ENCODE results near the gene CRTC3.
"Not testable (repeated sequence)": the region's sequence is repeated elsewhere in the genome, so short reads cannot be mapped to it uniquely, and the experiment has no call there.

CRTC3 gene

DNA sequence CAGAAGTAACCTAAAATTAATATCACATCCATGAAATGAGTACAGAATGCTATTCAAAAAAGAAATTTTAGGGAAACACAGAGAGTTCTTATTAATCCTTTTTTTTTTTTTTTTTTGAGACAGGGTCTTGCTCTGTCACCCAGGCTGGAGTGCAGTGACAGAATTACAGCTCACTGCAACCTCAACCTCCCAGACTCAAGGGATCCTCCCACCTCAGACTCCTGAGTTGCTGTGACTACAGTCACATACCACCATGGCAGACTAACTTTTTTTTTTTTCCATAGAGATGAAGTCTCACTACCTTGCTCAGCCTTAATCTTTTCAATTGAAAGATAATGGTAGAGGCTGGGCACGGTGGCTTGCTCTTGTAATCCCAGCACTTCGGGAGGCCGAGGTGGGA is 6.3 kb upstream of the CRTC3 start:
- DNase-seq: no peak

DNA sequence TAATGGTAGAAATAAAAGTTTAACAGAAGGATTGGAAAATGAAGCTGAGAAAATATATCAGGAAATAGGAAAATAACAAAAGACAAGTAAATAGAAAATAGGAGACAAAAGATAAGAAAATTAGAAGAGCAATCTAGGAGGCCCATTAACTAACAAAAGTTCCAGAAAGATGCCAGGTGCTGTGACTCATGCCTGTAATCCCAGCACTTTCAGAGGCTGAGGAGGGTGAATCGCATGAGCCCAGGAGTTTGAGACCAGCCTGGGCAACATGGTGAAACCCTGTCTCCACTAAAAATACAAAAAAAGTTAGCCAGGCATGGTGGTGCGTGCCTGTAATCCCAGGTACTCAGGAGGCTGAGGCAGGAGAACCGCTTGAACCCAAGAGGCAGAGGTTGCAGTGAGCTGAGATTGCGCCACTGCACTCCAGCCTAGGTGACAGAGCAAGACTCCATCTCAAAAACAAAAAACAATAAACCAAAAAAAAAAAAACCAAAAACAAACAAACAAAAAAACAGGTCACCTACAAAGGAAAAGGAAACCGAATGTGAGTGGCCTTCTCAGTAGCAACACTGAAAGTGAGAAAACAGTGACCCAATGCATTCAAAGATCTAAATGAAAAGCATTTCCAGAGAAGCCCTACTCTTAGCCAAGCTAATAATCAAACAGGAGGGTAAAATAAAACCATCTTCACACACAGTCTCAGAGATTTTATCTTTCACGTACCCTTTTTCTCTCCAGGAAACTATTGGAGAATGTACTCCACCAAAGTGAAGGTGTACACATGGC is 5.5 kb upstream of the CRTC3 start:
- DNase-seq: not testable (repeated sequence)

DNA sequence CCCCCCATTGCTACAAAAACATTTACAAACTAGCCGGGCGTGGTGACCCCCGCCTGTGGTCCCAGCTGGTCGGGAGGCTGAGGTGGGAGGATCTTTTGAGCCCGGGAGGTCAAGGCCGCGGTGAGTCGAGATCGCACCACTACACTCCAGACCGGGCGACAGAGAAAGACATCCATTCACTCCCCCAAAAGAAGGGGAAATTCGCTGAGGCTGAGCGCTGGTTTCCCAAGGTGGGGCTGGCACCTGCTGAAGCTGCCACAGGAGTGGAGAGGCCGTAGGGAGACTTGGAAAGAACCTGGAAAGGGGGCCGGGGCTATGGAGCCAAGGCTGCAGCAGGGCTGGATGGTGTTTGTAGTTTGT is 732 bp upstream of the CRTC3 start:
- no peak for DNase-seq

DNA sequence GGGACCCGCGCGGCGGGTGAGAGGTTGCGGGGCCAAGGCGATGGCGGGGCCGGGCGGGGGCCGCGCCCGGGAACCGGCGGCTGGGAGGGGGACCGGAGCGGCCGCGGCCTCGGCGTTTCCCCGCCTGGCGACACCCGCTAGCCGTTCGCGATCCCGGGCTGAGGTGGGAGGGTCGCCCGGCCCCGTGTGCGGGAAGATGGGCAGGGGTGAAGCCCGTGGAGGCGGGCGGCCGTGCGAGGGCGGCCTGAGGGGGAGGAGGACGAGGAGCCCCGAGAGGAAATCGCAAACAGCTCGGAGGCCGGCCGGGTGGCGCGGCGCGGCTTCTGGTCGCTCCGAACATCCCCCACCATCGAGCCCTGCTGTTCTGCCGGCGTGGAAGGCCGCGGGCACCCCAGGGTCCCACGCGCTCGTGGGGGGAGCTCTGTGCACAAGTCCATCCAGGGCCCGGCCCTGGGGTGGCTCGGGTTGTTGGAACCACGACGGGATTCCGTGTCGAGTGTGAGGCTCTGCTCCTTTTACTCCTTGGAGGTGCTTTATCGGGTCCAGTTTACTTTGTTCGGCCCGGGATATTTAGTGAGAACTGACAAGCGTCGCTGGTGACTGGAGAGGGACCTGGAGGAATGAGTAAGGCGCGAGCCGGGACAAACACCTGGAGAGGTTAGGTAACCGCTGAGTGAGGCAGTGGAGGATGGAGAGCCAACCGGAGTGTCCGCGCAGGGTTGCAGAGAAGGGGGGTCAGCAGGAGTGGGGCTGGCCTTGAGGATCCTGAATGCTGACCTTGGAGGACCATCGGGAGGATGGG is 728 bp downstream of the CRTC3 start:
- peak; percentile 45 for DNase-seq

DNA sequence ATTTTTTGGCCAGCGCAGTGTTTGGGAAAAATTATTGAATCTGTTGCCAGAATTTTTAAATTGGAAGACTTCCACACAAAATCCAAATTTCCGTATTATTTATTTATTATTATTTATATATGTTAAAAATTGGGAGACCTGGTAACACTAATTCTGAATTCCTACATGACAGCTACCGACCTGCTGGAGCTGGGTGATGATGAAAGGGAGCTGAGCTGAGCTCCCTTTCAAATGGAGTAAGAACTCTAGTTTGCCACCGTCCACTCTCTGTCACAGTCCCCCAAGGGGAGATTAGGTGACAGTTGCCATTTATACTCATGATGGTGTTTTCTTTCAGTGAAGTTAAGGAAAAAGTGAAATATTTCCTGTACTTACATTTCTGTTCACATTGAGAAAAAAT is 1.4 kb downstream of the CRTC3 start:
- DNase-seq: no peak

DNA sequence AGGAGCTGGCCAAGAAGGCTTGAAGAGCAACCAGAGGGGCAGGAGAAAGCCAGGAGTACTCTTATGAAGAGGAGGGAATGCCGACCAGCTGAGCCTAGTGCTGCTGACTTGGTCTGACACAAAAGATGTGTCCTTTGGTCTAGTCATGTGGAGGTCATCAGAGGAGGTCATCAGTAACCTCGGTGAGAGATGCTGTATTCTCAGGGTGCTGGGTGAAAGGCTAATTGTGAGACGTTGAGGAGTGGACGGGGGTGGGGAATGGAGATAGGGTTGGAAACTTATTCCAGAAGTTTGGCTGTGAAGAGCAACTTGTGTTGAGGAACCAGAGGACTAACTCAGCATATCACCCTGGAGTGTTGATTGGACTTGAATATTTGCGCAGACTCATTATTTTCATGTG is 5.5 kb downstream of the CRTC3 start:
- DNase-seq: no peak

DNA sequence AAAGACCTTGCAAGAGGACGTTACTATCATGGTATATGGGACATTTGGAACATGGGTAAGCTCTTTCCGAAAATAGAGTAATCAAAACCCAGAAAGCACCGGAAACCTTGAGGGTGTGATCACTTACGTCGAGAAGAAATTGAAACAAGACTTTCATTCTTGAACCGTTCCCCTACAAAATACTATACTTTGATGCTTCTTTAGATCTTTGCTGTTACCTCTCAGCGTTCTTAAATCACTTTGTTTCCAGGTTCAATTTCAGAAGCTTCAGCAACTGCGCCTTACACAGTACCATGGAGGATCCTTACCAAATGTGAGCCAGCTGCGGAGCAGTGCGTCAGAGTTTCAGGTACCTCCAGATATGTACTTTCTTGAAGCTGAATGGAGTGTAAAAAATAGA is 10.1 kb downstream of the CRTC3 start:
- peak; percentile 45 for DNase-seq

DNA sequence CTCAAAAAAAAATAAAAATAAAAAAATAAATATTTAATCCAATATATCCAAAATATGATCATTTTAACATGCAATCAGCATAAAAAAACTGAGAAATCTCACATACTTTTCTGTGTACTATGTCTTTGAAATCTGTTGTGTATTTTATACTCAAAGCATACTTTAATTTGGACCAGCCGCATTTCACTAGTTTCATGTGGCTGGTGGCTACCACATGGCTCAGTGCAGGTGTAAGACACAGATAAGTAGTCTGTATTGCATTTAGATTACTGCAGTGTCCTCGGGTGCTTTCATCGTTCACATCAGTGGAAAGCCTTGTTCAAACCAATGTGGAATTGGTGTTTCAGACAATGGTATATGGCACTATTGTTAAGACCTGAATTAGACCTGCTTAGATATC is 11.0 kb downstream of the CRTC3 start:
- no peak for DNase-seq

DNA sequence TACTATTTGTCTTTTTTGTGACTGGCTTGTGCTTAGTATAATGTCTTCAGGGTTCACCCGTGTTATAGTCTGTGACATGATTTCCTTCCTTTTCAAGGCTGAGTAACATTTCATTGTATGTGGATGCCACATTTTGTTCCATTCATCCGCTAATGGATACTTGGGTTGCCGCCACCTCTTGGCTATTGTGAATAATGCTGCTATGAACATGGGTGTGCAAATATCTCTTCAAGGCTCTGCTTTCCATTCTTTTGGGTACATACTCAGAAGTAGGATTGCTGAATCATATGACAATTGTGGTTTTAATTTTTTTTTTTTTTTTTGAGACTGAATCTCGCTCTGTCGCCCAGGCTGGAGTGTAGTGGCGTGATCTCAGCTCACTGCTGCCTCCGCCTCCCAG is 15.4 kb downstream of the CRTC3 start:
- no peak for DNase-seq

DNA sequence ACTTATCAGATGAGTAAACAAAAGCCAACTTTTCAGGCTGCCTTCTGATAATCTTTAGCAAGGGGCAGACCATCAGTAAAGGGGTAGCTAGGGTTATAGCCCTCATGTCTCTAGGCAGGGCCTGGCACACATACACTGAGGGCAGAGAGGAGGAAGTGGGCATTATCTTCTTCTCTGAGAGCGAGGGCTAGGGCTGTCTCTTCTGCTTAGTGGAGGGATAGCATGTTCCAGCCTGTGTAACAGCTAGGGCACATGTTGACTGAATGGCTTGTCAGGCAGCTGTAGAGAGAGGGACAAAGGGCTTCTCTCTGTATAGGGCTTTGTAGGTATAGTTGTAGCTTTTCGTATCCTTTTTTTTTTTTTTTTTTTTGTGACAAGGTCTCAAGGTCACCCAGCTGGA is 17.8 kb downstream of the CRTC3 start:
- DNase-seq: no peak

DNA sequence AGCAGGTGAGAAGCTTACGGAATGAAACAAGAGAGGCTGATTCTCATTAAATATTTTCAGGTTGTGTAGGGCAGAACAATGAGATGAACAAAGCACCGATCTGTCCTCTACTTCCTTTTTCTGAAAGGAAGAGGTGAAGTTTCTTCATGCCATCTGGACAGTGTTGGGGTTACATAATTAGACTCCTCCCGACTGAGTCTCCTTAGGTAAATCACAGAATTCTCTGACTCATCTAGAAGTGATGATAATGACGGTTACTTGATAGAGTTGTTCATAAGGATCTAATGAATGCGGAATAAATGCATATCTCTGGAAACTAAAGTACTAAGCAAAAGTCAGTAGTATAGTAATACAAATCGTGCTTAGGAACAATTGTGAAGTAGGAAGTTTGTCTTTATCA is 21.2 kb downstream of the CRTC3 start:
- no peak for DNase-seq

DNA sequence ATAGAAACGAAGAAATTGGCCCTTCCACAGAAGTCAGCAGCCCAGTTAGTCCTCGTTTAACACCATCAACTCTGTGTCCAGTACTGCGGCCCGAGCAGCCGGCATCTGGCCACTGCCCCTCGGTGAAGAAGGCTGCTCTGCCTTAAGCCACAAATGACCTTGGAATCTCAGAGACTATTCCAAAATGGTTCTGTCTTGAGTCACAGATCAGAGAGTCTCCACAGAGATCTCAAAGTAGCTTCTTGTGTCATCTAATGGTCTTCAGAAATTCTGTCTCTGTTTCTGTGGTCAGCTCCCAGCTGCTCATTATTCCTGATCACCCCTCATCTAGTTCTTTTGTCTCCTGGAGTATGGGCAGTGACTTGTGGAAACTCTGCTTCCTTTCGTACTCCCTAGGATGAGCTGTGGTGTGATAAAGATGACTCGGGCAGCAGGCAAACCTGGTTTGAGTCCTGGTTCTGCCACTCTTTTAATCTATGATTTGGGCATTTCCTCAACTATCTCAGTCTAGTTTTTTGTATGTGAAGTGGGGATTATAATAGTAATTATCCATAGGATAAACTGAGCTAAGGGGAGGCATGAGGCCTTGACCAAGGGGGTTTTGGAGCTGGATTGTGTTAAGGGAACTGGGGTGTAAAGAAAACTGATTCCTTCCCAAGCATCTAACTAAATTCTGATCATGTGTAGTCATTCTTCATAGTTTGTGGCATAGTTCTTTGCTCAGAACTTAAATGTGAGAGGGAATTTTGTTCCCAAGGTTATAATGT is 22.6 kb downstream of the CRTC3 start:
- no peak for DNase-seq

DNA sequence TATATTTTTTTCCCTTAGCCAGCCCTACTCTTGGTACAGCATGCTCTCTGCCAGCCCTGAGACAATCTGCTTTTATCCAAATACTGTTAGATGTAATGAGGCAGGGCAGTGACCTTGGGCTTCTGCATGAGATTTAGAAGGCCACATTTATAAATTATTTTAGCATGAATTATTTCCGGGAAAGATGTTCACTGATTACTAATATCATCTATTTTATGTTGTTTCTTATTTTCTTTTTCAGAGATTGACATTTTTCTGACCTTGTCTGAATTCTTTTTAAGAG is 23.1 kb downstream of the CRTC3 start:
- DNase-seq: no peak

DNA sequence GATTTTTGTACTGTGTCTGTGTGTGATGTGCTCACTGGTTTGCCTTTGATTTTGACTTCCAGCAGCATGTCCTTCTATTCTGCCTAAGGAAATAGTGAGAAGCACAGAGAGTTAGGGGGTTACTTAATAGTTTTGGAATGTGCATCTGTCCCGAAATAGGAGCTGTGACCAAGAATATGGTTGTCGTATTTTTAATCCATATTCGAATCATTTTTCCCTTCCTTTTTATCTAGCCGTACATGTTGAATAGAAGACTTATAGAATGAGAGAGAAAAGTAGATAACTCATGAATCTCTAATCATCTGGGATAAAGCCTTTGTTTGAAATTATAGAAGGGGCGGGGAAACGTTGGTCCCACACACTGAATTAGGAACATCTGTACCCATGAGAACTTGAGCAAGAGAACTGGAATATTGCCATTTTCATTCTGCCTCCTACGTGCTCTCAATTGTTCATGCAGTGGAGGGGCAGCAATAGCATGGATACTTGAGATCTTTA is 23.6 kb downstream of the CRTC3 start:
- DNase-seq: no peak

DNA sequence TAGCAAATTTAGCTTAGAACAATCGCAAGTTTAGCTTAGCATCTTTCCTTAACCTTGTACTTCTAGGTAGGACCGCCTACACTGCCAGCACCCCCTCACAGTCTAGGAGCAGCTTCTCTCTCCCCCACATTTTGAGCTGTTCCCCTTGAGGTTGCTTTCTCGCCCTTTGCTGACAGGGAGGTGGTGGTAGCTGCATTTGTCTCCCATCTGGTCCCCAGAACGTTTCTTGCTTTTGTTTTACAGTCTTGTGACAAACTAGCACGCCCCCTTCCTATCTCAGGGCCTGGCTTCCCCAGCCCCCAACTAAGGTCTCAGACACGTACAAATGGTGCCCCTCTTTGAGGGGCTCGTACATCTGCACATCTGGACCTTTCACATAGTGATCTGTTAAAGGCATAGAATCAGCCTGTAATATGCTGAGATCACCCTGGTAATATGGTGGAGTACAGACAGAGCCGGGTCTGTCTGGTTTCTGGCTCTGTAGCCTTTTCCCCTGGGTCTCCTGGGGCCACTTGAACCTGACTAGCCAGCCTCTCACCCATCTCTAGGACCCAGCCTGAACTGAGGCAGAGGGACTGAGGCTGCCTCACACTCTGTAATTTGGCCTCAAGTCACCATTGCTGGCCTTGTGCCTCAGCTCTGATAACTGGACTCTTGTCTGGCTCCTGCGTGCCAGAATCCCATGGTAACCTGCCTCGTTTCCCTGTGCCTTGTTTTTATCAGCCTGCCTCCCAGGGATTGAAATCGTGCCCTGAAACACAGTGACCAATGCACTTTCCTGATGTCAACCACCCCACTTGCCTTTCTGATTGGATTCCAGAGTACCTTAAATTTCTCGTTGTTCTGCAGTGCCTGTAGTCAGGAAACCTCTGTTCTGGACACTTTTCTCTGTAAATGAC is 27.7 kb downstream of the CRTC3 start:
- DNase-seq: no peak

DNA sequence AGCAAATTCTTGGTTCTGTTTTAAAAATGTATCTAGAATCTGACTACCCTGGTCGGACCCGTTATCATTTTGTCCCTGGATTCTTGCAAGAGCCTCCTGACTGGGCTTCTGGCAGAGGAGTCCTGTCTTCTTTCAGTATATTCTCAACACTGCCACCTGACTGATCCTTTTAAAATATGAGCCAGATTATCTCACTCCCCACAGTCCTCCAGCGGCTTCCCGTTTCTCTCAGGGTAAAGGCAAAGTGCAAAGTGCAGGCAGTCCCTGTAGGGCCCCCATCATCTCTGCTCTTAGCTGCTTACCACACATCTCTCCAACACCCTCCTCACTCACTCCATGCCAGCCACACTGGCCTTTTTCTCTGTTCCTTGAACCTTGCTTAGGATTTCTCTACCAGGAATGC is 28.4 kb downstream of the CRTC3 start:
- no peak for DNase-seq

DNA sequence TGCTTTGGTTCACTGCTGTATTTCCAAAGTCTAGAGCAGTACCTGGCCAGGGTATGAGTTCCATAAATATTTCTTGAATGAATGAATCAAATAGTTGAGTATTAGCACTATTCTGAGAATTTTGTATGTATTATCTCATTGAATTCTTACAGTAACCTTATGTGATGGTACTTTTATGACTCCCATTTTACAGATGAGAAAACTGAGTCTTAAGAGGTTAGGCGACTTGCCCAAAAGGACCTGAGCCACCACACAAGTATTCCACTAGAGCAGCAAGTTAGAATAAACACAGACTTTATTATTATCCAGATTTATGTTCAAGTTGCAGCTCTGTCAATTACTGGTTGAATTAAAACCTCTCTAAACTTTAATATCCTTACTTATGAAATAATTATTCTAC is 29.4 kb downstream of the CRTC3 start:
- DNase-seq: no peak

DNA sequence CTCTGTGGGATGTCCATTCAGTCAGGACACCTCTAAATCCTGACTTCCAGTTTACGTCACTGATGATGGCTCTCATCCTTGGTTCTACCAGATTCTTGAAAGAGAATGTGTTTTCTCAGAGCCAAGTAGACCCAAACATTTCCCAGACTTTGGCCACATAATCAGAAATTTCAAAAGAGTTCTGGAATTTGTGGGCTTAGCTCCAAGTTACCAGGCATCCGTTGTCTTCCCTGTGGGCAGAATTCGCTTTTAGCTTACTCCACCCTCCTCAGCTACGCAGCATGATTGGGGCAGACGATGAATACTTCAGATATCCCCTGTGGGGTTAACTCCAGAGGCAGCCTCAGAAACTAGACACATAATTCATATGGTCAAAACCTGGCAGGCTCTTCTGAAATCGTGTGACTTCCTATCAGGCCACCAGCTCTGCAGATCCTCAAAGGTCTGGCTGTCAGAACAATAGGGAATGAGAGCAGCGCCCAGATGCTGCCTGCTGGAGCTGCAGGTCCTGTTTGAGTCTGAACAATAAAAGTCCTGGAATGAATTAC is 30.6 kb downstream of the CRTC3 start:
- DNase-seq: no peak

DNA sequence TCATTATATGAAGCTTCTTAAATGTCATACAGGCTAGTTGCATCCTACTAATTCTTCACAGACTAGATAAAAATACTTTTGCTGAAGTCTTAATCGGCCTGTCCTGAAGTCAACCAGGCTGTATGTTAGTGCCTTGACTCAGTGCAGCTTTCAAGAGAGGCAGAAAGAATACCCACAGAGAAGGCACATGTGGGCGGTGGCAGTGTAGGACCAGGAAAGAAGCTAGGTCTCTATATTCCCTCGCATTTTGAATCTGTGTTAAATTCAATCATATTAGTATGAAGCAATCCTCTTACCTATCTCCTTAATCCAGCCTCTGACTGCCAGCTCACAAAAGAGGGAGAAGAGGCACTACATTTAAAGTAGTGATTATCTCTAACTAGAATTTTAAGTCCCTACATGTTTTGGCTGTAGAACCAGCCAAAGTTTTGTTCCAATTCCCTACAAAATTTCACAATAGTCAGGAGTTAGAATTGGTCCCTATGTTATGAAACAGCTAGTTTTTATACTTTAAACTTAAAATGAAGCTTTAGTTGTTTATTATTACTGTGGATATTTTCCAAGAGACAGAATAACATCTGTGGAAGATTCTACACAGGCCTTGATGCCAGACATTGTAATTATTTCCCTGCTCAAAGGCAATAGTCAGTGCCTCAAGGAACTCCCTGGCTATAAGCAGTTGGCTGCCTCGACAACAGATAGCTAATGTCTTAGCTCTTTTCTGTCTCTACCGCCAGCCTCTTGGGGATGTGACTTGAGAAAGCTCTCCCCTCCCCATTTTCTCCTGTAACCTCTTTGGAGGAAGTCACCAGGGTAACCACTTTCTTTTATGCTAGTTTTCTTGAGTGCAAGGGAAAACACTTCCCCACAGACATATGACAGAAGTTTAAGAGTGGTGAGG is 31.9 kb downstream of the CRTC3 start:
- DNase-seq: no peak

DNA sequence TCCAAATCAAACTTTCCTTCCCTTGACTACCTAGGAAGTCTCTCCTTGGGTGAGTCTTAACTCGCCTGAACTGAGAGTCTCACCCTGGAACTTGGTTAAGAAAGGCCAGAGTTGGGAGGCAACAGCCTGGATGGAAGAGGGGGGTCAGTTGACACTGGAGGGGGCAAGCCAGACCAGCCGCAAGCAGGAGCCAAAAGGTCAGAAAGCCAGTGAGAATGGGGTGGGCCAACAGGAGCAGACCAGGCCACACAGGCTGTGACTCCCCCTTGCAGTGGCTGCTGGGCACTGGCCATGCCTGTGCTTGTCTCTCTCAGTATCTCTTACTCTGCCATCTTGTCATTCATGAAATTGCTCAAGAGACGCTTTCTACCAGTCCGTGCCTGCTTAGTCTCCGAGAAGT is 32.9 kb downstream of the CRTC3 start:
- DNase-seq: no peak

DNA sequence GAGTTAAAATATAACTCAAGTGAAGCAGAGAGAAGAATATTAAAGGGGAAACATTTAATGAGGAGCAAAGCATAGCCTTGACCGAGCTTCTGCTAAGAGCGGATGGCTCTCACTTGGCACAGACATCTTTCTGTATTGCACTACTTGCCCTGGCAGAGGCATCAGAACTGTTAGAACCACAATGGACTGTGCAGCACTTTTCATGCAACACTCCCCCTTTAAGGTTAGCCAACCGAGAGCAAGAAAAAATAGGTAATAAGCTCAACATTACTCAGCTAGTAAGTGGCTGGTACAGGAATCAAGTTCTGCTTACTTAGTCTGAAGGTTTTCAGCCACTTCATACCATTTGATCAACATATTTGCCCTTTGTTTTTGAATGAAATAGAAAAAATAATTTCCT is 33.7 kb downstream of the CRTC3 start:
- DNase-seq: no peak

Measured in activated CD4-positive, alpha-beta T cell treated with anti-CD3 and anti-CD28 coated beads, Interleukin-2, amount 50 U/mL, for 16 hours (primary cell).